ENCODE measurements around the gene IRF9. TPM values are rescaled to one million over a fixed set of nuclear protein-coding genes. Genes with fewer than 3 reads are reported as not detected.
A peak's percentile ranks its signal among the peaks of the same experiment; 100 is the strongest.

The IRF9 gene
- total and polyA plus RNA-seq, 7 donors, result 46.2 to 115 (median 55.6) TPM

- H3K36me3 ChIP-seq, result peaks cover 6 to 19% (median 11%) of the 10 kb centered on the region in 4 donors
- no peaks in the 10 kb centered on the region for H3K4me1 ChIP-seq
- WGBS, 2 donors, result 79 to 90% methylated on average over 2 of the region's 2 CpGs
- no peak overlapping the region for H3K27ac ChIP-seq
- no peak overlapping the region for H3K4me3 ChIP-seq
- no peak for DNase-seq
- intact Hi-C loops (cut with DNase I), result no loop called here
- no peaks in the 10 kb centered on the region for H3K27me3 ChIP-seq
- TF ChIP-seq POLR2A (IDR thresholded peaks at IDR 0.05) (no peak), POLR2AphosphoS5 (IDR thresholded peaks at IDR 0.05) (no peak), EP300 (IDR thresholded peaks at IDR 0.05) (no peak), CTCF (IDR thresholded peaks at IDR 0.05) (no peak)
- no peaks in the 10 kb centered on the region for H3K9me3 ChIP-seq
These were observed 33.4 kb upstream of the IRF9 start for GRCh38 chr14:24127673-24128072.

- H3K27me3 ChIP-seq, result no peaks in the 10 kb centered on the region
- no peak for DNase-seq
- TF ChIP-seq POLR2A (IDR thresholded peaks at IDR 0.05), result no peak
- TF ChIP-seq EP300 (IDR thresholded peaks at IDR 0.05), result no peak
- no peak overlapping the region for H3K4me3 ChIP-seq
- no peaks in the 10 kb centered on the region for H3K9me3 ChIP-seq
- WGBS, 2 donors, result 90 to 95% methylated on average over 8 of the region's 8 CpGs
- H3K27ac ChIP-seq, result no peak overlapping the region
- peaks cover 0 to 2% (median 0%) of the 10 kb centered on the region in 4 donors for H3K36me3 ChIP-seq
- intact Hi-C loops (cut with DNase I), result no loop called here
- H3K4me1 ChIP-seq, result no peaks in the 10 kb centered on the region
These were observed 31.6 kb upstream of the IRF9 start for GRCh38 chr14:24129410-24129998.

GRCh38 chr14:24130380-24130716 is 30.7 kb upstream of the IRF9 start, which contains the start of gene FITM1:
TSS of gene FITM1 (plus strand) at chr14:24130659. CDS start at chr14:24131564, 905 bp downstream.
- intact Hi-C loops (cut with DNase I), result no loop called here
- WGBS, 2 donors, result 93 to 94% methylated on average over 5 of the region's 5 CpGs
- H3K9me3 ChIP-seq, result no peaks in the 10 kb centered on the region
- no peaks in the 10 kb centered on the region for H3K36me3 ChIP-seq
- no peak within 1 kb of the TSS for H3K4me3 ChIP-seq
- TF ChIP-seq CTCF (IDR thresholded peaks at IDR 0.05) (no peak), EP300 (IDR thresholded peaks at IDR 0.05) (no peak), POLR2A (IDR thresholded peaks at IDR 0.05) (no peak), POLR2AphosphoS5 (IDR thresholded peaks at IDR 0.05) (no peak)
- H3K27ac ChIP-seq, result peak within 1 kb of the TSS in 2 of 4 donors; percentile 25 to 27
- no peaks in the 10 kb centered on the region for H3K27me3 ChIP-seq
- DNase-seq, result no peak
- H3K4me1 ChIP-seq, result peaks cover 0 to 2% (median 1%) of the 10 kb centered on the region in 4 donors

- 71 to 73% methylated on average over 7 of the region's 7 CpGs for WGBS, 2 donors
- TF ChIP-seq POLR2AphosphoS5 (IDR thresholded peaks at IDR 0.05) (no peak), EP300 (IDR thresholded peaks at IDR 0.05) (no peak), CTCF (IDR thresholded peaks at IDR 0.05) (no peak), POLR2A (IDR thresholded peaks at IDR 0.05) (no peak)
- H3K27ac ChIP-seq, result peak overlapping the region in 2 of 4 donors; percentile 25 to 27
These were observed 30.1 kb upstream of the IRF9 start for GRCh38 chr14:24130717-24131548.

GRCh38 chr14:24131549-24131966 is 29.5 kb upstream of the IRF9 start:
- no peaks in the 10 kb centered on the region for H3K36me3 ChIP-seq
- WGBS, 2 donors, result 92% methylated on average over 15 of the region's 15 CpGs
- H3K27ac ChIP-seq, result peak overlapping the region in 2 of 4 donors; percentile 25 to 27
- TF ChIP-seq POLR2AphosphoS5 (IDR thresholded peaks at IDR 0.05) (no peak), CTCF (IDR thresholded peaks at IDR 0.05) (no peak), POLR2A (IDR thresholded peaks at IDR 0.05) (no peak), EP300 (IDR thresholded peaks at IDR 0.05) (no peak)
- no peak overlapping the region for H3K4me3 ChIP-seq
- no peaks in the 10 kb centered on the region for H3K9me3 ChIP-seq
- intact Hi-C loops (cut with DNase I), result no loop called here
- no peaks in the 10 kb centered on the region for H3K27me3 ChIP-seq
- DNase-seq, result no peak
- peaks cover 0 to 11% (median 6%) of the 10 kb centered on the region in 4 donors for H3K4me1 ChIP-seq

More at GRCh38 chr14:24130717-24131548, 30.1 kb upstream of the IRF9 start:
- Histone ChIP-seq H3K27me3 (no peaks in the 10 kb centered on the region), H3K4me1 (peaks cover 0 to 7% (median 4%) of the 10 kb centered on the region in 4 donors), H3K4me3 (no peak overlapping the region), H3K9me3 (no peaks in the 10 kb centered on the region), H3K36me3 (no peaks in the 10 kb centered on the region)
- DNase-seq, result no peak
- intact Hi-C loops (cut with DNase I), result no loop called here

Data from sigmoid colon (tissue), 7 donors.